ENCODE measurements around the gene CAMKK2. TPM values are rescaled to one million over a fixed set of nuclear protein-coding genes. Genes with fewer than 3 reads are reported as not detected.
A peak's percentile ranks its signal among the peaks of the same experiment; 100 is the strongest.
"Not testable (repeated sequence)": the region's sequence is repeated elsewhere in the genome, so short reads cannot be mapped to it uniquely, and the experiment has no call there.

CAMKK2 gene
- total and polyA plus RNA-seq, 2 donors = 11.2 to 14.0 TPM

DNA sequence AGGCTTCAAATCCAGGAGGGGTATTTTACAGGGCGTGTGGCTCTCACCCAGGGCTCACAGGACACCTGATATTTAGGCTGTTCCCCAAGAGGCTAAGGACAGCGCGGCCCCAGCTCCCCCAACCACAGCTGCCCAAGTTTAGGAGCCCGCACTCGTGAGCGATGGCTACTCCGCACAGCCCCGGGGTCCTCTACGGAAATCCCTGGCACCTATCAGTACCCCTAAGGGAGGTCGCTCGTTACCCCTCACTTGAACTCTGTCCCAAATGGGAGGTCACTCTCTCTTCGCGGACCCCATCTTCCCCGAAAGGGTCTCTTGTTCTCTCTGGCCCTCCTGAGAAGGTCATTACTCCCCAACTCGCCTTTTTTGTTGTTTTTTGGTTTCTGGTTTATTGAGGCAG, 87.3 kb downstream of the CAMKK2 start:
- H3K4me1 ChIP-seq (ENCODE audit: control insufficient read depth in 2 of 2, insufficient read depth in 2 of 2, low read length in 2 of 2) = peaks cover 3 to 19% of the 10 kb centered on the region in 2 donors
- H3K27me3 ChIP-seq (ENCODE audit: control insufficient read depth in 2 of 2, insufficient read depth in 1 of 2, low read length in 1 of 2) = no peaks in the 10 kb centered on the region
- H3K27ac ChIP-seq (ENCODE audit: low read depth in 1 of 2, low read length in 1 of 2) = no peak overlapping the region
- DNase-seq (ENCODE audit: low read depth in 6 of 9, low spot score in 9 of 9) = no peak
- H3K36me3 ChIP-seq (ENCODE audit: control insufficient read depth in 2 of 2, insufficient read depth in 2 of 2, low read length in 1 of 2) = peaks cover 0 to 3% of the 10 kb centered on the region in 2 donors
- 96% methylated on average over 15 of the region's 15 CpGs for WGBS
- peak overlapping the region; percentile 59 to 64 for H3K4me3 ChIP-seq (ENCODE audit: low read length in 2 of 2)
- H3K9me3 ChIP-seq (ENCODE audit: control insufficient read depth in 2 of 2, insufficient read depth in 1 of 2, low read length in 1 of 2) = no peaks in the 10 kb centered on the region

DNA sequence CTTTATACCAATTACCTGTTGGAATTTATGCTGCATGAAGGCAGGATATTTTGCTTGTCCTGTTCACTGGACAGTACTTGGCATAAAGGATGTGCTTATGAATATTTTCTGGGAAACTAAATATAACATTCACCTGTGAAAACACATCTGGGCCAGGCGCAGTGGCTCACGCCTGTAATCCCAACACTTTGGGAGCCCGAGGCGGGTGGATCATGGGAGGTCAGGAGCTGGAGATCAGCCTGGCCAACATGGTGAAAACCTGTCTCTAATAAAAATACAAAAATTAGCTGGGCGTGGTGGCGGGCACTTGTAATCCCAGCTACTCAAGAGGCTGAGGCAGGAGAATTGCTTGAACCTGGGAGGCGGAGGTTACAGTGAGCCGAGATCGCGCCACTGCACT, 87.9 kb downstream of the CAMKK2 start:
- peaks cover 3 to 19% of the 10 kb centered on the region in 2 donors for H3K4me1 ChIP-seq (ENCODE audit: control insufficient read depth in 2 of 2, insufficient read depth in 2 of 2, low read length in 2 of 2)
- H3K36me3 ChIP-seq (ENCODE audit: control insufficient read depth in 2 of 2, insufficient read depth in 2 of 2, low read length in 1 of 2); H3K27me3 ChIP-seq (ENCODE audit: control insufficient read depth in 2 of 2, insufficient read depth in 1 of 2, low read length in 1 of 2); H3K4me3 ChIP-seq (ENCODE audit: low read length in 2 of 2); H3K9me3 ChIP-seq (ENCODE audit: control insufficient read depth in 2 of 2, insufficient read depth in 1 of 2, low read length in 1 of 2); H3K27ac ChIP-seq (ENCODE audit: low read depth in 1 of 2, low read length in 1 of 2); DNase-seq (ENCODE audit: low read depth in 6 of 9, low spot score in 9 of 9): not testable (repeated sequence)
- whole genome bisulfite sequencing = 99% methylated on average over 10 of the region's 10 CpGs

DNA sequence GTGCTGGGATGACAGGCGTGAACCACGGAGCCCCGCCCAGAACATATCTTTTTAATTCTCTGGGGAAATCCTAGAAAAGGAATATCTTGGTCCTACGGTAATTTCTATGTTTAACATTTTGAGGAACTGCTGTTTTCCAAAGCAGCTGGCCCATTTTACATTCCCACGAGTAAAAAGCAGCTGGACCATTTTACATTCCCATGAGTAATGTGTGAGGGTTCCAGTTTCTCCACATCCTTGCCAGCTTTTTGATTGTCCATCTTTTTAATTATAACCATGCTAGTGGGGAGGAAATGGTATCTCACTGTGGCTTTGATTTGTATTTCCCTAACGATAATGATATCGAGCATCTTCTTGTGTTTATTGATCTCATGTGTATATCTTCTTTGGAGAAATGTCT, 91.0 kb downstream of the CAMKK2 start:
- Histone ChIP-seq H3K27me3 (ENCODE audit: control insufficient read depth in 2 of 2, insufficient read depth in 1 of 2, low read length in 1 of 2) (no peaks in the 10 kb centered on the region), H3K36me3 (ENCODE audit: control insufficient read depth in 2 of 2, insufficient read depth in 2 of 2, low read length in 1 of 2) (no peaks in the 10 kb centered on the region), H3K27ac (ENCODE audit: low read depth in 1 of 2, low read length in 1 of 2) (no peak overlapping the region), H3K4me1 (ENCODE audit: control insufficient read depth in 2 of 2, insufficient read depth in 2 of 2, low read length in 2 of 2) (peaks cover 0 to 10% of the 10 kb centered on the region in 2 donors), H3K4me3 (ENCODE audit: low read length in 2 of 2) (no peak overlapping the region), H3K9me3 (ENCODE audit: control insufficient read depth in 2 of 2, insufficient read depth in 1 of 2, low read length in 1 of 2) (no peaks in the 10 kb centered on the region)
- no peak for DNase-seq (ENCODE audit: low read depth in 6 of 9, low spot score in 9 of 9)
- WGBS = 96% methylated on average over 7 of the region's 7 CpGs

DNA sequence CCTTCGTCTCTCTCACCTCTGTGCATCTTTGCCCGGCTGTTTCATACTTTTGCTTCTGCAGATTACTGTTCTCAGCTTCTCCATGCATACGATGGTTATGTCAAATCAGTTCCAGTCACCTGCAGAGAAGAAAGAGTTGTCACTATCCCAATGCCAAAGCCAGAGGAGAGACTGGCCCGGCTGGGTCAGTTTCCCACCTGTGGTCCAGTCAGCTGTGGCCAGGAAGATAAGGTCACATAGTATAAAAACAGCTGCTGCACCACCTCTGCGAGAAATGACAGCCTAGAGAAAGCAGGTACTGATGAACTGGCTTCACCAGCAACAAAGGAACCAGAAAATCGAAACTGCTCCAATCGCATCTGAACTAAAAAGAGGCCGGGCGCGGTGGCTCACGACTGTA, 93.0 kb downstream of the CAMKK2 start:
- WGBS = 87% methylated on average over 11 of the region's 11 CpGs
- Histone ChIP-seq H3K9me3 (ENCODE audit: control insufficient read depth in 2 of 2, insufficient read depth in 1 of 2, low read length in 1 of 2) (no peaks in the 10 kb centered on the region), H3K27ac (ENCODE audit: low read depth in 1 of 2, low read length in 1 of 2) (no peak overlapping the region), H3K4me1 (ENCODE audit: control insufficient read depth in 2 of 2, insufficient read depth in 2 of 2, low read length in 2 of 2) (no peaks in the 10 kb centered on the region), H3K27me3 (ENCODE audit: control insufficient read depth in 2 of 2, insufficient read depth in 1 of 2, low read length in 1 of 2) (no peaks in the 10 kb centered on the region), H3K4me3 (ENCODE audit: low read length in 2 of 2) (no peak overlapping the region), H3K36me3 (ENCODE audit: control insufficient read depth in 2 of 2, insufficient read depth in 2 of 2, low read length in 1 of 2) (no peaks in the 10 kb centered on the region)
- DNase-seq (ENCODE audit: low read depth in 6 of 9, low spot score in 9 of 9) = no peak

DNA sequence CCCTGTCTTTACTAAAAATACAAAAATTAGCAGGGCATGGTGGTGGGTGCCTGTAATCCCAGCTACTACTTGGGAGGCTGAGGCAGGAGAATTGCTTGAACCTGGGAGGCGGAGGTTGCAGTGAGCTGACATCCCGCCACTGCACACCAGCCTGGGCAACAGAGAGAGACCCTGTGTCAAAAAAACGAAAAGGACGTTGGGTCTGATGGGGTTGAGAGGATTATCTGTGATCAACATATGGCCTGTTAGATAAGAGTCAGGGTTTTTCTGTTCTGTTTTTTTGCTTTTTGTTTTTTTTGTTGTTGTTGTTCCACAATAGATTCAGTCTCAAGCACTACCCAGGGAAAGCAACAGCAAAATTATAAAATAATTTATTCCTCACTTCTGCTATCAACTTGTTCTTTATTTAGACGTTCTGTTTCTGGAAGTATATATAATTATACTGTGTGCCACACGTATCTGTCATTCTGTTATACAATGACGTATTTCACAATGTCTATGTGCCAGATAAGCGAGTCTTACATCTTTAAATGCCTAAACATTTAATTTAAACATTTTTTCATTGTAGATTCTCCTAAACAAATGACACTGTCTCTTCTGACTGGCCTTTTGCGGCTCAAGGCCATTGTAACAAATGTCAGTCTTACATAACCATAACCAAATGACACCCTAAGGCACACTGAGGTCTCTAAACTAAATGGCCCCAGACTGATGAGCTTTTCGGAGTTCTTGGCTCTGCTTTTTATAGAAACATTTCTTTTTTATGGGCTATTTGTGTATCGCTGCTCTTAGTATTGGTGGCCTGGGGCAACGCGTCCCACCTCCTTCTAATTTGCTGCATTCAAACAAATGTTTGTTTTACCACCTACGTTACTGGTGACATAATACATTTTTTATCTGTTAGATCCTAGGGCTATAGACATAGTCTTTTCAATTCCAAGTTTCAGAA, 93.8 kb downstream of the CAMKK2 start:
- Histone ChIP-seq H3K4me1 (ENCODE audit: control insufficient read depth in 2 of 2, insufficient read depth in 2 of 2, low read length in 2 of 2) (no peaks in the 10 kb centered on the region), H3K36me3 (ENCODE audit: control insufficient read depth in 2 of 2, insufficient read depth in 2 of 2, low read length in 1 of 2) (no peaks in the 10 kb centered on the region), H3K4me3 (ENCODE audit: low read length in 2 of 2) (no peak overlapping the region), H3K9me3 (ENCODE audit: control insufficient read depth in 2 of 2, insufficient read depth in 1 of 2, low read length in 1 of 2) (no peaks in the 10 kb centered on the region), H3K27me3 (ENCODE audit: control insufficient read depth in 2 of 2, insufficient read depth in 1 of 2, low read length in 1 of 2) (no peaks in the 10 kb centered on the region), H3K27ac (ENCODE audit: low read depth in 1 of 2, low read length in 1 of 2) (no peak overlapping the region)
- no peak for DNase-seq (ENCODE audit: low read depth in 6 of 9, low spot score in 9 of 9)
- 89% methylated on average over 14 of the region's 14 CpGs for WGBS

DNA sequence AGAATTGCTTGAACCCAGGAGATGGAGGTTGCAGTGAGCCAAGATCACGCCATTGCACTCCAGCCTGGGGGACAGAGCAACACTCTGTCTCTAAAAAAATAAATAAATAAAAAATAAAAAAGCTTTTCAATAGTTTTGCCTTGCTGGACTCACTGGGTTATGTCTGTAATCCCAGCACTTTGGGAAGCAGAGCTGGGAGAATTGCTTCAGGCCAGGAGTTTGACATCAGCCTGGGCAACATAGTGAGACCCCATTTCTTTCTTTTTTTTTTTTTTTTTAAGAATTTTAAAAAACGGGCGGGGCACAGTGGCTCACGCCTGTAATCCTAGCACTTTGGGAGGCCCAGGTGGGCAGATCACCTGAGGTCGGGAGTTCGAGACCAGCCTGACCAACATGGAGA, 95.4 kb downstream of the CAMKK2 start:
- not testable (repeated sequence) for H3K4me1 ChIP-seq (ENCODE audit: control insufficient read depth in 2 of 2, insufficient read depth in 2 of 2, low read length in 2 of 2); H3K9me3 ChIP-seq (ENCODE audit: control insufficient read depth in 2 of 2, insufficient read depth in 1 of 2, low read length in 1 of 2); H3K27ac ChIP-seq (ENCODE audit: low read depth in 1 of 2, low read length in 1 of 2); H3K36me3 ChIP-seq (ENCODE audit: control insufficient read depth in 2 of 2, insufficient read depth in 2 of 2, low read length in 1 of 2); DNase-seq (ENCODE audit: low read depth in 6 of 9, low spot score in 9 of 9); H3K4me3 ChIP-seq (ENCODE audit: low read length in 2 of 2); H3K27me3 ChIP-seq (ENCODE audit: control insufficient read depth in 2 of 2, insufficient read depth in 1 of 2, low read length in 1 of 2)
- 96% methylated on average over 6 of the region's 6 CpGs for WGBS

DNA sequence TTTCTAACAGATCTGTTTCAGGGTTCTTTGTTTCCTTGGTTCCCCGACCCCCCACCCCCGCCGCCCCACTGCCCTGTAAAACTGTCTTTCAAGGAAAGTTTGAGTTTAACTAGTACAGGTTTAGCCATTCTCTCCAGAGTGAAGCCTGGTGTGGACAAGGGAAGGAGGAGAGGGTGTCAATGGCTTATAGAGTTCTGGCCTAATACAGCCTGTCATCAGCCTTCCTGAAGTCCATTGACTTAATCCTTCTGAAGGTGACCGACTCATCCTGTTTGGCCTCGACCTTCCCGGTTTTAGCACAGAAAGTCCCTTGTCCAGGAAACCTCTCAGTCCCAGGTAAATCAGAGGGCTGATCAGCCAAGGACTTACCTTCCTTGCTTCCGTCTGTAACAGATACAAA, 97.6 kb downstream of the CAMKK2 start:
- WGBS = 81% methylated on average over 7 of the region's 7 CpGs
- Histone ChIP-seq H3K4me1 (ENCODE audit: control insufficient read depth in 2 of 2, insufficient read depth in 2 of 2, low read length in 2 of 2) (peaks cover 0 to 6% of the 10 kb centered on the region in 2 donors), H3K4me3 (ENCODE audit: low read length in 2 of 2) (no peak overlapping the region), H3K36me3 (ENCODE audit: control insufficient read depth in 2 of 2, insufficient read depth in 2 of 2, low read length in 1 of 2) (no peaks in the 10 kb centered on the region), H3K27ac (ENCODE audit: low read depth in 1 of 2, low read length in 1 of 2) (no peak overlapping the region), H3K27me3 (ENCODE audit: control insufficient read depth in 2 of 2, insufficient read depth in 1 of 2, low read length in 1 of 2) (no peaks in the 10 kb centered on the region), H3K9me3 (ENCODE audit: control insufficient read depth in 2 of 2, insufficient read depth in 1 of 2, low read length in 1 of 2) (no peaks in the 10 kb centered on the region)
- no peak for DNase-seq (ENCODE audit: low read depth in 6 of 9, low spot score in 9 of 9)

DNA sequence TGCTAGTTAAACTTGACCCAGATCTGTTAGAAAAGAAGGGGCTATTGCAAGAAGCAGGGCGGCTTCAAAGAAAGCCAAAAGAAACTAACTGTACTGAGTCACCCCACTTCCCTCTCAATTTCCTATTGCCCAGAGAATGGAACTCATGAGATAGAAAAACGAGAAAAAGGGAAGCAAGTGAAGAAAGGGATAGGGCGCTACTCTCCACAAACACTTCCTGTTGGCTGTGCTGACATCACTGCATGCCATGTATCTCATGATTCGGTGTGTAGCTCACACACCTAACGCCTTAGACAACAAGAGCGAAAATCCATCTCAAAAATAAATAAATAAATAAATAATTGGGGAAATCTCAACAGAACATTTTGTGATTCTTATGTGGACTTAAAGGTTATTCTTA, 99.6 kb downstream of the CAMKK2 start:
- 12% methylated on average over 6 of the region's 6 CpGs for WGBS
- no peak overlapping the region for H3K27ac ChIP-seq (ENCODE audit: low read depth in 1 of 2, low read length in 1 of 2)
- H3K4me3 ChIP-seq (ENCODE audit: low read length in 2 of 2) = no peak overlapping the region
- H3K36me3 ChIP-seq (ENCODE audit: control insufficient read depth in 2 of 2, insufficient read depth in 2 of 2, low read length in 1 of 2) = no peaks in the 10 kb centered on the region
- H3K9me3 ChIP-seq (ENCODE audit: control insufficient read depth in 2 of 2, insufficient read depth in 1 of 2, low read length in 1 of 2) = no peaks in the 10 kb centered on the region
- H3K4me1 ChIP-seq (ENCODE audit: control insufficient read depth in 2 of 2, insufficient read depth in 2 of 2, low read length in 2 of 2) = peaks cover 0 to 6% of the 10 kb centered on the region in 2 donors
- DNase-seq (ENCODE audit: low read depth in 6 of 9, low spot score in 9 of 9) = peak in 5 of 9 donors; percentile 13 to 54 (median 14)
- H3K27me3 ChIP-seq (ENCODE audit: control insufficient read depth in 2 of 2, insufficient read depth in 1 of 2, low read length in 1 of 2) = no peaks in the 10 kb centered on the region

DNA sequence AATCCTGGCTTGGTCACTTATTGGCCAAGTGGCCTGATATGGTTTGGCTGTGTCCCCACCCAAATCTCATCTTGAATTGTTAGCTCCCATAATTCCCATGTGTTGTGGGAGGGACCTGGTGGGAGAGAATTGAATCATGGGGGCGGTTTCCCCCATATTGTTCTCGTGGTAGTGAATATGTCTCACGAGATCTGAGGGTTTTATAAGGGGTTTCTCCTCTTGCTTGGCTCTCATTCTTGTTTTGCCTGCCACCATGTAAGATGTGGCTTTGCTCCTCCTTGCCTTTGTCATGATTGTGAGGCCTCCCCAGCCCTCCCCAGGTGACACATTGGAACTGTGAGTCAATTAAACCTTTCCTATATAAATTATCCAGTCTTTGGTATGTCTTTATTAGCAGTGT, 105.4 kb downstream of the CAMKK2 start:
- H3K27ac ChIP-seq (ENCODE audit: low read depth in 1 of 2, low read length in 1 of 2) = no peak overlapping the region

More for the DNA sequence above, 105.4 kb downstream of the CAMKK2 start:
- 98% methylated on average over 3 of the region's 3 CpGs for WGBS
- Histone ChIP-seq H3K36me3 (ENCODE audit: control insufficient read depth in 2 of 2, insufficient read depth in 2 of 2, low read length in 1 of 2) (no peaks in the 10 kb centered on the region), H3K4me3 (ENCODE audit: low read length in 2 of 2) (no peak overlapping the region), H3K4me1 (ENCODE audit: control insufficient read depth in 2 of 2, insufficient read depth in 2 of 2, low read length in 2 of 2) (peaks cover 0 to 3% of the 10 kb centered on the region in 2 donors), H3K27me3 (ENCODE audit: control insufficient read depth in 2 of 2, insufficient read depth in 1 of 2, low read length in 1 of 2) (no peaks in the 10 kb centered on the region), H3K9me3 (ENCODE audit: control insufficient read depth in 2 of 2, insufficient read depth in 1 of 2, low read length in 1 of 2) (no peaks in the 10 kb centered on the region)
- DNase-seq (ENCODE audit: low read depth in 6 of 9, low spot score in 9 of 9) = no peak

Measured in thymus (tissue), 11 donors.